ENCODE data around the gene CAGE1. TPM values are rescaled to one million over a fixed set of nuclear protein-coding genes. Genes with fewer than 3 reads are reported as not detected.
A peak's percentile ranks its signal among the peaks of the same experiment; 100 is the strongest.
"Not testable (repeated sequence)": the region's sequence is repeated elsewhere in the genome, so short reads cannot be mapped to it uniquely, and the experiment has no call there.

Gene CAGE1
- total RNA-seq, 1 donor from 2014 or later, result 0.07 TPM

- H3K27me3 Mint-ChIP-seq, result no peaks in the 10 kb centered on the region
- CTCF ChIA-PET, result interaction anchor here (0.6 kb wide), 1 partner anchor 116 kb away, joined by 3 read pairs; no protein-coding TSS in a partner anchor
- intact Hi-C loops (cut with micrococcal nuclease), result no loop called here
- H3K4me3 Mint-ChIP-seq, result no peak overlapping the region
- ATAC-seq (ENCODE audit: low read depth), result no peak
- H3K27ac Mint-ChIP-seq, result no peak overlapping the region
- no peaks in the 10 kb centered on the region for H3K9me3 Mint-ChIP-seq
- POLR2A ChIA-PET, result interaction anchor here (6.9 kb wide), 1 partner anchor 73 kb away, joined by 75 read pairs; the partner anchor contains the start of genes CAGE1 and RIOK1
- no peak for DNase-seq
- TF ChIP-seq, protein P1, sequence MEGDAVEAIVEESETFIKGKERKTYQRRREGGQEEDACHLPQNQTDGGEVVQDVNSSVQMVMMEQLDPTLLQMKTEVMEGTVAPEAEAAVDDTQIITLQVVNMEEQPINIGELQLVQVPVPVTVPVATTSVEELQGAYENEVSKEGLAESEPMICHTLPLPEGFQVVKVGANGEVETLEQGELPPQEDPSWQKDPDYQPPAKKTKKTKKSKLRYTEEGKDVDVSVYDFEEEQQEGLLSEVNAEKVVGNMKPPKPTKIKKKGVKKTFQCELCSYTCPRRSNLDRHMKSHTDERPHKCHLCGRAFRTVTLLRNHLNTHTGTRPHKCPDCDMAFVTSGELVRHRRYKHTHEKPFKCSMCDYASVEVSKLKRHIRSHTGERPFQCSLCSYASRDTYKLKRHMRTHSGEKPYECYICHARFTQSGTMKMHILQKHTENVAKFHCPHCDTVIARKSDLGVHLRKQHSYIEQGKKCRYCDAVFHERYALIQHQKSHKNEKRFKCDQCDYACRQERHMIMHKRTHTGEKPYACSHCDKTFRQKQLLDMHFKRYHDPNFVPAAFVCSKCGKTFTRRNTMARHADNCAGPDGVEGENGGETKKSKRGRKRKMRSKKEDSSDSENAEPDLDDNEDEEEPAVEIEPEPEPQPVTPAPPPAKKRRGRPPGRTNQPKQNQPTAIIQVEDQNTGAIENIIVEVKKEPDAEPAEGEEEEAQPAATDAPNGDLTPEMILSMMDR (IDR thresholded peaks at IDR 0.05), result no peak
- peaks cover 7% of the 10 kb centered on the region for H3K36me3 Mint-ChIP-seq (ENCODE audit: low read depth)
- peaks cover 15% of the 10 kb centered on the region for H3K4me1 Mint-ChIP-seq
These were observed 72.6 kb downstream of the CAGE1 start for GRCh38 chr6:7316658-7317533.

DNA sequence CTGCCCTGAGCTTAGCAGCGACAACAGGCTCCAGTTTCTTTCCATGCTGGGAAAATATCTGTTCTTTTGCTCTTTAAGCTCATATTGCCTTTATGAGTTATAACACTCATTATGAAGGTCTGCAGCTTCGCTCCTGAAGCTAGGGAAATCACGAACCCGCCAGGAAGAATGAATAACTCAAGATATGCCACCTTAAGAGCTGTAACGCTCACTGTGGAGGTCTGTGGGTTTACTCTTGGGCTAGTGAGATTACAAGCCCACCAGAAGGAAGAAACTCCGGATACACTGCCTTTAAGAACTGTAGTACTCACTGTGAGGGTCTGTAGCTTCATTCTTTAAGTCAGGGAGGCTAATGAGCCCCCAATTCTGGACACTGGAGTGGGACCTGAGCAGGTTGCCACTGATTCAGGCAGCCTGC lies 73.6 kb downstream of the CAGE1 start:
- TF ChIP-seq, protein P1 (IDR thresholded peaks at IDR 0.05), result no peak
- H3K36me3 Mint-ChIP-seq (ENCODE audit: low read depth), result peaks cover 8% of the 10 kb centered on the region
- H3K27me3 Mint-ChIP-seq, result no peaks in the 10 kb centered on the region
- no peaks in the 10 kb centered on the region for H3K9me3 Mint-ChIP-seq
- no peak for DNase-seq
- no peak overlapping the region for H3K27ac Mint-ChIP-seq
- ChIA-PET POLR2A (interaction anchor here (0.6 to 6.9 kb wide), 2 partner anchors 9 to 73 kb away, joined by 3 to 75 read pairs; partner anchors contain the start of genes CAGE1 and RIOK1), CTCF (no interaction called here)
- no peak for ATAC-seq (ENCODE audit: low read depth)
- intact Hi-C loops (cut with micrococcal nuclease), result no loop called here
- peaks cover 22% of the 10 kb centered on the region for H3K4me1 Mint-ChIP-seq
- no peak overlapping the region for H3K4me3 Mint-ChIP-seq

DNA sequence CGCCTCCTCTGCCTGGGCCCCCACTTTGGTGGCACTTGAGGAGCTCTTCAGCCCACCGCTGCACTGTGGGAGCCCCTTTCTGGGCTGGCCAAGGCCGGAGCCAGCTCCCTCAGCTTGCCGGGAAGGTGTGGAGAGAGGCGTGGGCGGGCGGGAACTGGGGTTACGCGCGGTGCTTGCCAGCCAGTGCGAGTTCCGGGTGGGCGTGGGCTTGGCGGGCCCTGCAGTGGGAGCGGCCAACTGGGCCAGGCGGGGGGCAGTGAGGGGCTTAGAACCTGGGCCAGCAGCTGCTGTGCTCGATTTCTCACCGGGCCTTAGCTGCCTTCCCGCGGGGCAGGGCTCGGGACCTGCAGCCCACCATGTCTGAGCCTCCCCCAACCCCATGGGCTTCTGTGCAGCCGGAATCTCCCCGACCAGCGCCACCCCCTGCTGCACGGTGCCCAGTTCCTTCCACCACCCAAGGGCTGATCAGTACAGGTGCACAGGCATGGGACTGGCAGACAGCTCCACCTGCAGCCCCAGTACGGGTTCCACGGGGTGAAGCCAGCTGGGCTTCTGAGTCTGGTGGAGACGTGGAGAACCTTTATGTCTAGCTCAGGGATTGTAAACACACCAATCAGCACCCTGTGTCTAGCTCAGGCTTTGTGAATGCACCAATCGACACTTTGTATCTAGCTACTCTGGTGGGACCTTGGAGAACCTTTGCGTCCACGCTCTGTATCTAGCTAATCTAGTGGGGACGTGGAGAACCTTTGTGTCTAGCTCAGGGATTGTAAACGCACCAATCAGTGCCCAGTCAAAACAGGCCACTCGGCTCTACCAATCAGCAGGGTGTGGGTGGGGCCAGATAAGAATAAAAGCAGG lies 74.2 kb downstream of the CAGE1 start:
- H3K4me3 Mint-ChIP-seq; ATAC-seq (ENCODE audit: low read depth); H3K36me3 Mint-ChIP-seq (ENCODE audit: low read depth); DNase-seq; H3K27ac Mint-ChIP-seq; H3K27me3 Mint-ChIP-seq; H3K9me3 Mint-ChIP-seq; intact Hi-C loops (cut with micrococcal nuclease): not testable (repeated sequence)
- H3K4me1 Mint-ChIP-seq, result peaks cover 26% of the 10 kb centered on the region
- POLR2A ChIA-PET, result interaction anchor here (0.7 to 6.9 kb wide), 2 partner anchors 74 to 1686 kb away, joined by 6 to 75 read pairs; partner anchors contain the start of genes CAGE1 and RIOK1
- CTCF ChIA-PET, result interaction anchor here (0.8 kb wide), 1 partner anchor 16 kb away, joined by 4 read pairs; no protein-coding TSS in a partner anchor

GRCh38 chr6:7314414-7314813 lies 75.1 kb downstream of the CAGE1 start:
- TF ChIP-seq, protein P1 (IDR thresholded peaks at IDR 0.05), result no peak
- DNase-seq (no peak), ATAC-seq (ENCODE audit: low read depth) (no peak)
- H3K4me1 Mint-ChIP-seq, result peaks cover 28% of the 10 kb centered on the region
- CTCF ChIA-PET, result no interaction called here
- peaks cover 16% of the 10 kb centered on the region for H3K36me3 Mint-ChIP-seq (ENCODE audit: low read depth)
- no peaks in the 10 kb centered on the region for H3K9me3 Mint-ChIP-seq
- H3K27ac Mint-ChIP-seq, result no peak overlapping the region
- no peaks in the 10 kb centered on the region for H3K27me3 Mint-ChIP-seq
- POLR2A ChIA-PET, result interaction anchor here (0.7 to 6.9 kb wide), 3 partner anchors 75 to 1685 kb away, joined by 6 to 75 read pairs (median 7); partner anchors contain the start of genes CAGE1, RIOK1 and SNRNP48
- H3K4me3 Mint-ChIP-seq, result no peak overlapping the region
- intact Hi-C loops (cut with micrococcal nuclease), result loop anchor here (5.0 kb wide), 1 partner anchor 257 kb away; no protein-coding TSS in a partner anchor

DNA sequence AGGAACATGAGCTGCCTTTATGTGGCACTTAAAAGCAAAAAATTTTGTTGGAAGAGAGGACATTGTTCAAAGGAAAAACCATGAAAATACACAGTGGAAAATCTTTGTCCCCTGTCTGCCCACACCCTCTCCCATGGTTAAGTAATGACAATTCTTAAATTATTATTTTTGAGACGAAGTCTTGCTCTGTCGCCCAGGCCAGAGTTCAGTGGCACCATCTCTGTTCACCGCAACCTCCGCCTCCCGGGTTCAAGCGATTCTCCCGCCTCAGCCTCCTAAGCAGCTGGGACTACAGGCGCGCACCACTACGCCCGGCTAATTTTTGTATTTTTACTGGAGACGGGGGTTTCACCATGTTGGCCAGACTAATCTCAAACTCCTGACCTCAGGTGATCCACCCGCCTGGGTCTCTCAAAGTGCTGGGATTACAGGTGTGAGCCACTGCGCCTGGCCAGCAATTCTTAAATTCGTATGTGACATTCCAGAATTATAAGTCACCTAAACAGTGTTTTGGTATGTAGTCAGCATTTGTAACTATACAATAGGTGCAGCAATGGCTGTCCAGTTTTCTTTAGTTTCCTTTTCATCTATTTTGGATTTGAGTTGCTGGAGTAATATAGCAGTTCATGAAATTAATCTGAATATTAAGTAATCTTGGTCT lies 75.9 kb downstream of the CAGE1 start:
- intact Hi-C loops (cut with micrococcal nuclease), result loop anchor here (1.0 to 5.0 kb wide), 5 partner anchors 36 to 751 kb away; partner anchors contain the start of genes BLOC1S5, CAGE1, RIOK1 and SNRNP48
- H3K4me1 Mint-ChIP-seq, result peaks cover 33% of the 10 kb centered on the region
- DNase-seq (no peak), ATAC-seq (ENCODE audit: low read depth) (no peak)
- TF ChIP-seq, protein P1 (IDR thresholded peaks at IDR 0.05), result no peak
- POLR2A ChIA-PET, result interaction anchor here (0.7 to 6.9 kb wide), 5 partner anchors 11 to 276 kb away, joined by 3 to 75 read pairs (median 7); partner anchors contain the start of genes CAGE1, RIOK1 and SNRNP48
- no peaks in the 10 kb centered on the region for H3K9me3 Mint-ChIP-seq
- H3K27me3 Mint-ChIP-seq, result no peaks in the 10 kb centered on the region
- H3K27ac Mint-ChIP-seq, result peak overlapping the region; percentile 84
- CTCF ChIA-PET, result no interaction called here
- H3K36me3 Mint-ChIP-seq (ENCODE audit: low read depth), result peaks cover 24% of the 10 kb centered on the region
- H3K4me3 Mint-ChIP-seq, result peak overlapping the region; percentile 94
